Femur (tissue), 1 donor: Measurements from ENCODE around the gene FAAP20.
"Not testable (repeated sequence)": the region's sequence is repeated elsewhere in the genome, so short reads cannot be mapped to it uniquely, and the experiment has no call there.

Experiments used
- DNase-seq: peaks from one replicate; pipeline ENCODE4 v3.0.0-alpha.2; 2017

FAAP20 gene

GRCh38 chr1:2154022-2154421, 40.5 kb downstream of the FAAP20 start:
- DNase-seq = no peak

GRCh38 chr1:2152954-2153353, 41.6 kb downstream of the FAAP20 start:
- DNase-seq = no peak

- no peak for DNase-seq
Measured at GRCh38 chr1:2151911-2152310, 42.7 kb downstream of the FAAP20 start.

GRCh38 chr1:2151252-2151651, 43.3 kb downstream of the FAAP20 start:
- DNase-seq = no peak

GRCh38 chr1:2150801-2151200, 43.8 kb downstream of the FAAP20 start:
- DNase-seq = no peak

GRCh38 chr1:2148691-2149090, 45.9 kb downstream of the FAAP20 start:
- DNase-seq = no peak

GRCh38 chr1:2147869-2148268, 46.7 kb downstream of the FAAP20 start:
- DNase-seq = not testable (repeated sequence)

GRCh38 chr1:2146836-2147517, 47.6 kb downstream of the FAAP20 start:
- DNase-seq = no peak

- no peak for DNase-seq
Measured at GRCh38 chr1:2145946-2146835, 48.4 kb downstream of the FAAP20 start.

GRCh38 chr1:2144501-2145090, 50.0 kb downstream of the FAAP20 start:
- DNase-seq = no peak

GRCh38 chr1:2143814-2144500, 50.6 kb downstream of the FAAP20 start:
- no peak for DNase-seq

- no peak for DNase-seq
Measured at GRCh38 chr1:2141025-2141424, 53.5 kb downstream of the FAAP20 start.
